VCaP (cell line): ENCODE data around the gene LBX2.

Experiments used
- H3K27ac ChIP-seq: fragments of 450-650 bp; 2 replicates; pipeline ENCODE4 v1.5.1; 2017
- CTCF ChIP-seq: fragments of 450-650 bp; conservative IDR thresholded peaks from 2 replicates; pipeline ENCODE4 v1.5.1; 2017; ENCODE audit warnings: mild to moderate bottlenecking, moderate library complexity

The LBX2 gene

GRCh38 chr2:74524955-74525716, 25.7 kb upstream of the LBX2 start:
- TF ChIP-seq CTCF = no peak
- H3K27ac ChIP-seq = no peak overlapping the region

DNA sequence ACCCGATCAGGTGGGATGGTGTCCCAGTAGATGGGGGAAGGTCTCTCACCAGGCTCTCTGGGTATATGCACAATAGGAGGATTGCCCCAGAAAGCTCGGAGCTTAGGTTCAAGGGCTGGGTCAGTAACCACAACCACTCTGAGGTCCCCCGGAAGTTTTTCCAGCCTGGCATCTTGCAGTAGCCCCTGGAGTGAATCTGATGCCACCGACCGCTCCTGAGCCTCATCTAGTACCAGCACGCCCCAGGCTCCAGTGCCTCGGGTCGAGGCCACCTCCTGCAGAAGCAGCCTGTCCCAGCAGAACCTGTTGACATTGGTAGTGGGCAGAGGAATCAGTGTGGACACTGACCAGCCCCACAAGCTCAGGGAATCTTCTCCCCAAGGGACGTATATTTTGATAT, 24.6 kb upstream of the LBX2 start:
- H3K27ac ChIP-seq = no peak overlapping the region
- TF ChIP-seq CTCF = no peak

- no peak for TF ChIP-seq CTCF
- H3K27ac ChIP-seq = no peak overlapping the region
Observed at GRCh38 chr2:74522516-74522915, 23.1 kb upstream of the LBX2 start.

GRCh38 chr2:74516650-74517049, 17.2 kb upstream of the LBX2 start:
- TF ChIP-seq CTCF = no peak
- no peak overlapping the region for H3K27ac ChIP-seq

GRCh38 chr2:74515981-74516633, 16.7 kb upstream of the LBX2 start:
- no peak overlapping the region for H3K27ac ChIP-seq
- no peak for TF ChIP-seq CTCF

DNA sequence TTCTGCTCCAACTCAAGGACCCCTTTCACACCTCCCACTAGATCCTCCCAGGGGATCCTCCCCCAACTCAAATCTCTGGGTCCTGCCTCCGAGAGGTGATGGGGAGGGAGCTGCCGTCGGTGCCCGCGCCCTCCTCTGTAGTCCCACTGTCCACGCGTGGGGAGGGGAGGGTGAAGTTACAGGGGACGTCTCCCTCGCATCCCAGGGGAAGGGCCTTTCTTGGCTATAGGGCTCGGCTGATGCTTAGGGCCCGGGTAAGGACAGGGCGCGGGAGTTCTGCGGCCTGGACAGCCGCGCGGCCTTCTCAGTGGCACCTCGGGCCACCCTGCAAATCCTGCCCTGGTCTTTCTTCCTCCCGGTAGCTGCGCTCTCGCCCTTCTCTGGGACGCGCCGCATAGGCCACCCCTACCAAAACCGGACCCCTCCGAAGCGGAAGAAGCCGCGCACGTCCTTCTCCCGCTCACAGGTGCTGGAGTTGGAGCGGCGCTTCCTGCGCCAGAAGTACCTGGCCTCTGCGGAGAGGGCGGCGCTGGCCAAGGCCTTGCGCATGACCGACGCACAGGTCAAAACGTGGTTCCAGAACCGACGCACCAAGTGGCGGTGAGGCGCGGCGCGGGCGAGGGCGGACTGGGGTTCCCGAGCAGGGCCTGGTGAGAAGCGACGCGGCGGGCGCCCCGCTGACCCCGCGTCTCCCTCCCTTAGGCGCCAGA, 16.0 kb upstream of the LBX2 start:
- no peak overlapping the region for H3K27ac ChIP-seq
- no peak for TF ChIP-seq CTCF

DNA sequence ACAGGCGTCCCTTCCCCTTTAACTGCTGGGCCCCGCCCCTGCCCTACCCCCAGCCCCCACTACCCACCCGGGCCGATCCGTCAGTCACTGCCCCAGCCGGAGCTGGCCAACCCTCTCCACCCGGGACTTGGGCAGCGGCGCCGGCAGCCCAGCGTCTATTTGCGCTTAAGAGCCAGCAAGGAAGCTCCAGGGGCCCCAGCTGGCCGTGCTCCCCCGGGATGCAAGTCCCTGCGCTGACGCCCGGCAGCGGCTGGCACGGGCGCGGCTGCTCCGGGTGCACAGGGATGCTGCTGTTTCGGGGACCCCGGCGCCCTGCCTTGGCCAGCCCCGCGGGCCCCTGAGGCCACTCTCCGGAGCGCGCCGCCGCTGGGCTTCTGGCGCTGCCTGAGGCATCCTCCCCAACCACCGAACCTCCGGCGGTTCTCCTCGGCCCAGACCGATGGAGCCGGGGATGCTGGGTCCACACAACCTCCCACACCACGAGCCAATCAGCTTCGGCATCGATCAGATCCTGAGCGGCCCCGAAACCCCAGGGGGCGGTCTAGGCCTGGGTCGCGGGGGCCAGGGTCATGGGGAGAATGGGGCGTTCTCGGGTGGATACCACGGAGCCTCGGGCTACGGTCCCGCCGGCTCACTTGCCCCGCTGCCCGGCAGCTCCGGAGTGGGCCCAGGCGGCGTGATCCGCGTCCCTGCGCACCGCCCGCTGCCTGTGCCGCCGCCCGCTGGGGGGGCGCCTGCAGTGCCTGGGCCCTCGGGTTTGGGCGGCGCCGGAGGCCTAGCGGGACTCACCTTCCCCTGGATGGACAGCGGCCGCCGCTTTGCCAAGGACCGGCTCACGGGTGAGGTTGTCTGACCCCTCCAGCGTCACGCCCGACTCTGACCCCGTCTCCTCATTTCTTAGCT, 15.2 kb upstream of the LBX2 start, which contains the start of gene TLX2:
Gene TLX2 (plus strand): TSS at position 83 of the 903 bp plus-strand sequence. CDS start 357 bp downstream, at position 440.
- no peak for TF ChIP-seq CTCF
- no peak within 1 kb of the TSS for H3K27ac ChIP-seq
